Kasumi-1 (cell line): ENCODE measurements around the gene LRRC1.

Source experiments
- DNase-seq, 2 experiments: peaks; one replicate each; lab custom pipeline; 2025; lab: John Stamatoyannopoulos, UW

LRRC1 gene

GRCh38 chr6:53846250-53846649 is 51.4 kb downstream of the LRRC1 start:
- DNase-seq, result no peak

DNA sequence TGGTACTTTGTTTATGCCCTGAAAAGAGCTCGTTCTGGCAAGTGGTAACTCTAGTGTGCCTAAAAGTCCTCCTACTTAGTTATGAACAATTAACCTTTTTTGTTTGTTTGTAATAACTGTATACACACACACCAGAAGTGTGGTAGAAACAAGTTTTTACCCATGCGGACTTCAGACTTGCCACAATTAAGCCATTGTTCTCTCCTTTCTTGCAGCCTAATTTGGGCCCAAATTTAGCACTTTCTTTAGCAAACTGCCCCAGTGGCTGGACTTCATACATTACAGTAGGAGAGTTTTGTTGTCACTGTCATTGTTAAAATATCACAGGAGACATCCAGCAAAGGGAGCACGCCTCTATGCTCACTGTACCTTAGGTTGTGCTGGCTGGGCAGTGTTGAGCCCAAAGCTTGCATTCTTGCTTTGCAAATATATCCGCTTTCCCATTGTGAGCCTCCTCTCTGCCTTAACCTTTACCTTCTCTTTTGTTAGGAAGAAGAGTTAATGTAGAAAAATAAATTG is 53.0 kb downstream of the LRRC1 start:
- no peak for DNase-seq

DNA sequence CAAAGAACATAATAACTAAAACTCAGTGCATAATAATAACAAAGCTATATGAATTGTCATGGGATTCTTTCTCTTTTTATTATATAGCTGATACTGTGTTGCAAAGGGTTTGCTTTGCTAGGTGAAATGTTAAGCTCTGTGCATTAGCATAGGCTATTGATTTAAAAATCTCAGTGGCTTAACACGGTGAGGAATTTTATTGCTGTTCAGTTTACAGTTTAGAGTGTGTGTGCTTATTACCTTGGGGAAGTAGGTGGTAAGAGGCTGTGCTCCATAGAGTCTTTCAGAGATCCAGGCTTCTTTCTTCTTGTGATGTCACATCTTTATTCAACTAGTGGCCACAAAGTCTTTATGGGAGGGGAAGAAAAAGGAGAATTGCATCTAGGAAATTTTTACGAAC is 55.7 kb downstream of the LRRC1 start:
- no peak for DNase-seq

- no peak for DNase-seq
Observed at GRCh38 chr6:53851561-53851960, 56.8 kb downstream of the LRRC1 start.

- DNase-seq, result no peak
Observed at GRCh38 chr6:53852805-53853204, 58.0 kb downstream of the LRRC1 start.

- DNase-seq, result no peak
Observed at GRCh38 chr6:53854843-53855567, 60.2 kb downstream of the LRRC1 start.

GRCh38 chr6:53855940-53856339 is 61.1 kb downstream of the LRRC1 start:
- no peak for DNase-seq

GRCh38 chr6:53857318-53858094 is 62.7 kb downstream of the LRRC1 start:
- no peak for DNase-seq

GRCh38 chr6:53858196-53858595 is 63.4 kb downstream of the LRRC1 start:
- no peak for DNase-seq

- DNase-seq, result no peak
Observed at GRCh38 chr6:53858913-53859312, 64.1 kb downstream of the LRRC1 start.

DNA sequence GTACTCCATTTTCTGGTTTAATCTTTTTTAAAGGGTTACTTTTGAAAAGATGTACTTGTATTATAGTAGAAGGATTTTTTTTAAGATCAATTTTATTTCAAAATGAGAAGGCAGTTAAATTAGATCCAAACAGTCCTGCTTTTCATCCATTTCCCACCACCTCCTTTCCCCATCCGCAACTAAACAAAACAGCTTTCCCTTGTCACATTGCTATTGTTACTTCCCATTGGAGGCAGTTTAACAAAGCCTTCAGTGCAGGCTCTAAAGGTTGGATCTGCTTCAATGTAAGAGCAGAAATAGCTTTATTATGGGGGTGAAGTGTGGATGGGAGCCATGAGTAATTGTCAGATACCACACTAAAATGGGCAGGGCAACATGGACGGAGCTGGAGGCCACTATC is 65.7 kb downstream of the LRRC1 start:
- DNase-seq, result no peak

DNA sequence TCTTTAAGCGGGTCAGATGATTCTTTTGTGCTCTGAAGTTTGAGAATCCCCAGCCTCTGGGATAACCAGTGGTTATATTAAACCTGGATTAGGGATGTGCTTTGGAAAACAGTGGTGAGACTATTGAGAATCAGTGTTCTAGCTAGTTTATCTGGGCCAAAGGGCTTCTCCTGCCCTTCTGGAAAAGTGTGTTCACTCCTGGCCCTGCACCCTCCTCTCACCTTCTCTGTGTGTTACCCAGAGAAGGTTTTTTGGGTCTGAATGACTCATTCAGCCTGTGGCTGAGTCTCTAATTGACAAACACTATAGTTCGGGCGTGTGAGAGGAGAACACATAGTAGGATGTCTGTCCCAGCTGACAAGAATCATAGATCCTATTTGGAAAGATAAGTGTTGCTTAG is 66.7 kb downstream of the LRRC1 start:
- no peak for DNase-seq

- no peak for DNase-seq
Observed at GRCh38 chr6:53862662-53863462, 68.1 kb downstream of the LRRC1 start.

DNA sequence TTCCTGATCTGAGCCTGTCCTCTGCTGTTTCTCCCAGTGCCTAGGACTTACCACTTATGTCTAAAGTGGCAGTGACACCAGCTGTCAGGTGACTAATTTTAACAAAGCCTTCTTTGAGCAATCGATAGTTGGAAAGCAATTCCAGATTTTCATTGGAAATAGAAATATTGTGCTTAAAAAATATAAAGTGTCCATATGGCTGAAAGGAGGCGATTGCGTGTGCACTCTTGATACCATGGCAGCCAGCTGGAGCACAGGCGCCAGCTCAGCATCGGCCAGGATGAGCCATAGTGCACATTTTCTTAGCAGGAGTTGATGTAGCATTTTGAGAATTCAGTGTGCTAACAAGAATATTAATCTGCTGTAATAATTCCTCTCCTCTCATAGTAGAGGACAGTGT is 70.0 kb downstream of the LRRC1 start:
- no peak for DNase-seq

- no peak for DNase-seq
Observed at GRCh38 chr6:53866226-53866625, 71.4 kb downstream of the LRRC1 start.

- no peak for DNase-seq
Observed at GRCh38 chr6:53868626-53869025, 73.8 kb downstream of the LRRC1 start.

GRCh38 chr6:53869964-53870363 is 75.2 kb downstream of the LRRC1 start:
- no peak for DNase-seq

- no peak for DNase-seq
Observed at GRCh38 chr6:53873922-53874321, 79.1 kb downstream of the LRRC1 start.

- DNase-seq, result no peak
Observed at GRCh38 chr6:53874964-53875363, 80.2 kb downstream of the LRRC1 start.

GRCh38 chr6:53877151-53877550 is 82.3 kb downstream of the LRRC1 start:
- DNase-seq, result no peak

DNA sequence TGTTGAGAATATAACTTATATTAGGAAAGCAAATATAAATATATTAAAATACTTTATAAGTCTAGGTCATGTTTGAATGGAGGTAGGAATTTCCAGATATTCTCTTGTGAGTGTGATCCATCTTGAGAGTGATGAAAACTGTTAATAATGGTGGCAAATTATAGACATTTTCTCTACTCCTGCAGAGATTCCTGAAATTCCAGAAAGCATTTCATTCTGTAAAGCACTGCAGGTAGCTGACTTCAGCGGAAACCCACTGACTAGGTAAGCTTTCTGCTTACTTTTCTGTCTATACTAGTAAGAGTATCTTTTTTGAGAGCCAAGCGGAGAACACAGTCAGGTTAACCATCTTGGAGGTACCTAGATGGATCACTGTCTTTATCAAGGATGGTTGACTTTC is 84.0 kb downstream of the LRRC1 start:
- DNase-seq, result no peak

DNA sequence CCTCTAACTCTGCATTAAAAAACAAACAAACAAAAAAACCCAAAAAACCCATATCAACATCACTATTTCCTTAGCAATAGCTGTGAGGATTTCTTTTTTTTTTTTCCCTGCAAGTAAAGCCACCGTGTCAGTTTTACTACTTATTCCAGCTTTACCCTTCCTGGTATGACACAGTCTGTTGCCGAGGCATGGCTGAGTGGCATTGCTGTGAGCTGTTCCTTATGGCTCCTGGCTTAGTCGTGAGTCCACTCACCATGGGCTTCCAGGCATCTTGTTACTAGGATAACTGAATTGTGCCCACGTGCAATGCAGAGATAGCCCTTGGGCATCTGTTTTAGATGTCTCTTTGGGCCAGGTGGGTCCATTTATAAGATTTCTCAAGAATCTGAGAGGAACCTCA is 84.8 kb downstream of the LRRC1 start:
- no peak for DNase-seq

GRCh38 chr6:53887316-53887715 is 92.5 kb downstream of the LRRC1 start:
- no peak for DNase-seq
